Posterior cingulate gyrus (tissue), 11 donors: ENCODE measurements around the gene ADAM11.
A peak's percentile ranks its signal among the peaks of the same experiment; 100 is the strongest.
"Not testable (repeated sequence)": the region's sequence is repeated elsewhere in the genome, so short reads cannot be mapped to it uniquely, and the experiment has no call there.

Source experiments
- DNase-seq, 10 donors: peaks; one replicate each; pipeline versions ENCODE4 v3.0.0 to v3.0.0-alpha.2; 2020 to 2021; ENCODE audit warnings: mixed read lengths in 3 of 10
- intact Hi-C: fragments of 100-400 bp; cut with DNase I; formaldehyde crosslinking; loops from one replicate; pipeline ENCODE4 v1.15.1; 2023

The ADAM11 gene

GRCh38 chr17:44755180-44755579 lies 3.6 kb upstream of the ADAM11 start:
- not testable (repeated sequence) for DNase-seq

GRCh38 chr17:44757045-44757917 lies 1.5 kb upstream of the ADAM11 start:
- intact Hi-C loops: no loop called here
- peak in 2 of 10 donors; percentile 51 to 82 for DNase-seq

More at GRCh38 chr17:44755180-44755579, 3.6 kb upstream of the ADAM11 start:
- intact Hi-C loops: not testable (repeated sequence)

- DNase-seq: peak in 1 of 10 donors; percentile 60
- intact Hi-C loops: no loop called here
These were observed 822 bp upstream of the ADAM11 start for GRCh38 chr17:44757918-44758413.

- DNase-seq: peak in 1 of 10 donors; percentile 87
- intact Hi-C loops: no loop called here
These were observed 513 bp downstream of the ADAM11 start for GRCh38 chr17:44759086-44759915.

GRCh38 chr17:44759916-44760243 lies 1.1 kb downstream of the ADAM11 start:
- DNase-seq: no peak
- intact Hi-C loops: no loop called here

GRCh38 chr17:44760474-44761308 lies 1.9 kb downstream of the ADAM11 start:
- DNase-seq: peak in 1 of 10 donors; percentile 78
- intact Hi-C loops: no loop called here

- DNase-seq: peak in 1 of 10 donors; percentile 64
These were observed 3.4 kb downstream of the ADAM11 start for GRCh38 chr17:44761932-44762810.

GRCh38 chr17:44763170-44763569 lies 4.4 kb downstream of the ADAM11 start:
- peak in 1 of 10 donors; percentile 47 for DNase-seq
- intact Hi-C loops: no loop called here

More at GRCh38 chr17:44761932-44762810, 3.4 kb downstream of the ADAM11 start:
- intact Hi-C loops: no loop called here

GRCh38 chr17:44765965-44766364 lies 7.2 kb downstream of the ADAM11 start:
- intact Hi-C loops: no loop called here
- no peak for DNase-seq

GRCh38 chr17:44766409-44767038 lies 7.7 kb downstream of the ADAM11 start:
- peak in 2 of 10 donors; percentile 49 to 91 for DNase-seq
- intact Hi-C loops: no loop called here

GRCh38 chr17:44767493-44767892 lies 8.7 kb downstream of the ADAM11 start:
- intact Hi-C loops: no loop called here
- no peak for DNase-seq

GRCh38 chr17:44768505-44769142 lies 9.8 kb downstream of the ADAM11 start:
- no peak for DNase-seq
- intact Hi-C loops: no loop called here

GRCh38 chr17:44769230-44769629 lies 10.4 kb downstream of the ADAM11 start:
- intact Hi-C loops: no loop called here
- no peak for DNase-seq

GRCh38 chr17:44769647-44770084 lies 10.9 kb downstream of the ADAM11 start:
- intact Hi-C loops: loop anchor here (10.0 kb wide), 2 partner anchors 255 to 365 kb away; partner anchors contain the start of genes ACBD4 and PLCD3
- no peak for DNase-seq

- intact Hi-C loops: loop anchor here (10.0 kb wide), 2 partner anchors 254 to 364 kb away; partner anchors contain the start of genes ACBD4 and PLCD3
These were observed 11.6 kb downstream of the ADAM11 start for GRCh38 chr17:44770166-44770925.

GRCh38 chr17:44772308-44773045 lies 13.7 kb downstream of the ADAM11 start:
- DNase-seq: no peak
- intact Hi-C loops: loop anchor here (10.0 kb wide), 2 partner anchors 252 to 362 kb away; partner anchors contain the start of genes ACBD4 and PLCD3

More at GRCh38 chr17:44770166-44770925, 11.6 kb downstream of the ADAM11 start:
- DNase-seq: no peak
